ENCODE data around the gene VSTM2B.

VSTM2B gene

GRCh38 chr19:29495091-29495490 lies 30.7 kb upstream of the VSTM2B start:
- H3K27me3 ChIP-seq: no peaks in the 10 kb centered on the region
- H3K36me3 ChIP-seq: no peaks in the 10 kb centered on the region
- H3K27ac ChIP-seq: no peak overlapping the region
- no peaks in the 10 kb centered on the region for H3K4me1 ChIP-seq
- no peak overlapping the region for H3K4me3 ChIP-seq
- no peaks in the 10 kb centered on the region for H4K20me1 ChIP-seq
- no peak overlapping the region for H3K4me2 ChIP-seq
- TF ChIP-seq Cebpa-rat (IDR thresholded peaks at IDR 0.05): no peak
- no peak overlapping the region for H3K9ac ChIP-seq
- H3K9me3 ChIP-seq: no peaks in the 10 kb centered on the region

- Histone ChIP-seq H3K27me3 (no peaks in the 10 kb centered on the region), H4K20me1 (no peaks in the 10 kb centered on the region), H3K4me1 (no peaks in the 10 kb centered on the region), H3K27ac (no peak overlapping the region), H3K4me2 (no peak overlapping the region), H3K9ac (no peak overlapping the region), H3K36me3 (no peaks in the 10 kb centered on the region), H3K9me3 (no peaks in the 10 kb centered on the region), H3K4me3 (no peak overlapping the region)
- TF ChIP-seq Cebpa-rat (IDR thresholded peaks at IDR 0.05): no peak
Observed at GRCh38 chr19:29495901-29496441, 29.8 kb upstream of the VSTM2B start.

- Histone ChIP-seq H3K27me3 (no peaks in the 10 kb centered on the region), H3K9me3 (no peaks in the 10 kb centered on the region), H4K20me1 (no peaks in the 10 kb centered on the region), H3K4me2 (no peak overlapping the region), H3K27ac (no peak overlapping the region), H3K36me3 (no peaks in the 10 kb centered on the region), H3K4me1 (no peaks in the 10 kb centered on the region), H3K4me3 (no peak overlapping the region), H3K9ac (no peak overlapping the region)
- no peak for TF ChIP-seq Cebpa-rat (IDR thresholded peaks at IDR 0.05)
Observed at GRCh38 chr19:29497241-29497640, 28.6 kb upstream of the VSTM2B start.

- no peaks in the 10 kb centered on the region for H3K4me1 ChIP-seq
- H3K4me2 ChIP-seq: no peak overlapping the region
- no peak for TF ChIP-seq Cebpa-rat (IDR thresholded peaks at IDR 0.05)
- H3K9ac ChIP-seq: no peak overlapping the region
- no peaks in the 10 kb centered on the region for H3K27me3 ChIP-seq
- H3K36me3 ChIP-seq: no peaks in the 10 kb centered on the region
- no peaks in the 10 kb centered on the region for H3K9me3 ChIP-seq
- H4K20me1 ChIP-seq: no peaks in the 10 kb centered on the region
- no peak overlapping the region for H3K4me3 ChIP-seq
- H3K27ac ChIP-seq: no peak overlapping the region
Observed at GRCh38 chr19:29497686-29498436, 27.9 kb upstream of the VSTM2B start.

GRCh38 chr19:29499261-29499920 lies 26.4 kb upstream of the VSTM2B start:
- Histone ChIP-seq H3K4me2 (no peak overlapping the region), H3K9me3 (no peaks in the 10 kb centered on the region), H3K27me3 (no peaks in the 10 kb centered on the region), H3K36me3 (no peaks in the 10 kb centered on the region), H3K9ac (no peak overlapping the region), H3K4me3 (no peak overlapping the region), H3K4me1 (no peaks in the 10 kb centered on the region), H4K20me1 (no peaks in the 10 kb centered on the region), H3K27ac (no peak overlapping the region)
- no peak for TF ChIP-seq Cebpa-rat (IDR thresholded peaks at IDR 0.05)

- Histone ChIP-seq H3K4me3 (no peak overlapping the region), H3K9me3 (no peaks in the 10 kb centered on the region), H3K4me2 (no peak overlapping the region), H3K4me1 (no peaks in the 10 kb centered on the region), H3K9ac (no peak overlapping the region), H3K36me3 (no peaks in the 10 kb centered on the region), H3K27ac (no peak overlapping the region), H4K20me1 (no peaks in the 10 kb centered on the region), H3K27me3 (no peaks in the 10 kb centered on the region)
- TF ChIP-seq Cebpa-rat (IDR thresholded peaks at IDR 0.05): no peak
Observed at GRCh38 chr19:29499921-29500590, 25.7 kb upstream of the VSTM2B start.

GRCh38 chr19:29501816-29502580 lies 23.8 kb upstream of the VSTM2B start:
- no peaks in the 10 kb centered on the region for H3K27me3 ChIP-seq
- H3K27ac ChIP-seq: no peak overlapping the region
- H3K4me1 ChIP-seq: no peaks in the 10 kb centered on the region
- H3K36me3 ChIP-seq: no peaks in the 10 kb centered on the region
- no peak overlapping the region for H3K9ac ChIP-seq
- no peaks in the 10 kb centered on the region for H4K20me1 ChIP-seq
- no peak overlapping the region for H3K4me2 ChIP-seq
- no peak for TF ChIP-seq Cebpa-rat (IDR thresholded peaks at IDR 0.05)
- H3K9me3 ChIP-seq: no peaks in the 10 kb centered on the region
- H3K4me3 ChIP-seq: no peak overlapping the region

- Histone ChIP-seq H3K4me3 (no peak overlapping the region), H3K27me3 (no peaks in the 10 kb centered on the region), H3K27ac (no peak overlapping the region), H3K9me3 (no peaks in the 10 kb centered on the region), H4K20me1 (no peaks in the 10 kb centered on the region), H3K9ac (no peak overlapping the region), H3K4me2 (no peak overlapping the region), H3K4me1 (no peaks in the 10 kb centered on the region), H3K36me3 (no peaks in the 10 kb centered on the region)
- TF ChIP-seq Cebpa-rat (IDR thresholded peaks at IDR 0.05): no peak
Observed at GRCh38 chr19:29502581-29502850, 23.3 kb upstream of the VSTM2B start.

- Histone ChIP-seq H4K20me1 (no peaks in the 10 kb centered on the region), H3K4me1 (no peaks in the 10 kb centered on the region), H3K9me3 (no peaks in the 10 kb centered on the region)
Observed at GRCh38 chr19:29503140-29503758, 22.5 kb upstream of the VSTM2B start.

More at GRCh38 chr19:29503140-29503758, 22.5 kb upstream of the VSTM2B start:
- Histone ChIP-seq H3K36me3 (no peaks in the 10 kb centered on the region), H3K4me3 (no peak overlapping the region), H3K4me2 (no peak overlapping the region), H3K27ac (no peak overlapping the region), H3K9ac (no peak overlapping the region), H3K27me3 (no peaks in the 10 kb centered on the region)
- TF ChIP-seq Cebpa-rat (IDR thresholded peaks at IDR 0.05): no peak
